Measurements from ENCODE around the gene CAPN5. TPM values are rescaled to one million over a fixed set of nuclear protein-coding genes. Genes with fewer than 3 reads are reported as not detected.
"Not testable (repeated sequence)": the region's sequence is repeated elsewhere in the genome, so short reads cannot be mapped to it uniquely, and the experiment has no call there.

Gene CAPN5
- total RNA-seq (1.5 TPM), polyA plus RNA-seq (3.0 TPM)
- long read RNA-seq, donor 1, result 0 reads
- long read RNA-seq, donor 2, result 0 reads
- long read RNA-seq, donor 3, result 0 reads
- long read RNA-seq, donor 4, result 0 reads
- long read RNA-seq, donor 5, full-length matches to known transcripts, result 2 of 2 reads
- long read RNA-seq, donor 5, partial matches to known transcripts, result 0 of 2 reads
- long read RNA-seq, donor 5, other reads (novel, unspliced or antisense), result 0 of 2 reads
- long read RNA-seq, donor 6, partial matches to known transcripts, result 0 of 1 reads
- long read RNA-seq, donor 6, other reads (novel, unspliced or antisense), result 0 of 1 reads
- long read RNA-seq, donor 7, result 0 reads
- long read RNA-seq, donor 8, result 0 reads
- long read RNA-seq, donor 9, result 0 reads
- long read RNA-seq, donor 10, full-length matches to known transcripts, result 6 of 6 reads
- long read RNA-seq, donor 10, partial matches to known transcripts, result 0 of 6 reads
- long read RNA-seq, donor 10, other reads (novel, unspliced or antisense), result 0 of 6 reads

DNA sequence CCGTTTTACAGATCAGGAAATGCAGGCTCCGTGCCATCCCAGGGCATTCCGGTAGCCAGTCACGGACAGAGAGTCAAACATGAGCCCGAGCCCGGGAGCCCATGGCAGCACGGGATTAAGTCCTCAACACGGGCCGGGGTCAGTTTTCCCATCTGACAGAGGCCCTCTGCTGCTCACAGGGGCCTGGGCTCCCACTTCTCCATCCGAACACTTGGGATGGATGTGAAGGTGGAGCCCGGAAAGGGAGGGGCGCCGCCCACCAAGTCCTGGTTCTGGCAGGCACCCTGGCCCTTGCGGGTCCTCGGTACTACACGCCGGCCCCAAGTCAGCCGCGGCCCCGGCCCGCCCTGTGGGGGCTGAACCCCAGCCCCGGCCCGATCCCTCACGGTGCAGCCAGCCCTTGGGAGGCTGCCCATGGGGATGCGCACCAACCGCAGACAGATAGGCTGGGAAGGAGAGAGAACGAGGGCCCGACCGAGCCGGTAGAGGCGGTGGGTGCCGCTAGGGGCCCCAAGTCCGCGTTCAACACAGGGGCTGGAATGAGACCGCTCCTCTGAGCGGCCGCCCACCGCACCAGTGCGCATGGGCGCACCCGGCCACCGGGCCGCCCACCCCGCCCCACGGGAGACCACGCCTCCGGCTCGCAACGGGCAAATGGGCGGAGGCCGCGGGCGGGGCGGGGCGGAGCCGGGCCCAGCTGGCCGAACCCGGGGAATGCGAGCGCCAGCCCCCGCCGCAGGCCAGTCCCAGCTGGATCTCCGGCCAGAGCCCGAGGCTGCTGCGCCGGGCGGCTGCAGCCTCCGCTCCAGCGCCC lies at the start of gene CAPN5:
Gene CAPN5 (plus strand): TSS at position 743 of the 814 bp plus-strand sequence. CDS start 17,916 bp downstream, outside the sequence.
- Histone ChIP-seq H3K27me3 (ENCODE audit: control insufficient read depth in 2 of 2, insufficient read depth in 1 of 2, low read length in 1 of 2) (peaks cover 0 to 19% of the 10 kb centered on the region in 2 donors), H3K27ac (ENCODE audit: low read depth in 1 of 2, low read length in 1 of 2) (peak within 1 kb of the TSS; percentile 68 to 73), H3K4me1 (ENCODE audit: control insufficient read depth in 2 of 2, insufficient read depth in 2 of 2, low read length in 2 of 2) (peaks cover 9 to 19% of the 10 kb centered on the region in 2 donors), H3K36me3 (ENCODE audit: control insufficient read depth in 2 of 2, insufficient read depth in 2 of 2, low read length in 1 of 2) (no peaks in the 10 kb centered on the region), H3K9me3 (ENCODE audit: control insufficient read depth in 2 of 2, insufficient read depth in 1 of 2, low read length in 1 of 2) (peaks cover 0 to 4% of the 10 kb centered on the region in 2 donors), H3K4me3 (ENCODE audit: low read length in 2 of 2) (peak within 1 kb of the TSS; percentile 65 to 82)
- peak in 7 of 9 donors; percentile 75 to 92 (median 87) for DNase-seq (ENCODE audit: low read depth in 6 of 9, low spot score in 9 of 9)
- WGBS, result under 1% methylated on average over 69 of the region's 69 CpGs

DNA sequence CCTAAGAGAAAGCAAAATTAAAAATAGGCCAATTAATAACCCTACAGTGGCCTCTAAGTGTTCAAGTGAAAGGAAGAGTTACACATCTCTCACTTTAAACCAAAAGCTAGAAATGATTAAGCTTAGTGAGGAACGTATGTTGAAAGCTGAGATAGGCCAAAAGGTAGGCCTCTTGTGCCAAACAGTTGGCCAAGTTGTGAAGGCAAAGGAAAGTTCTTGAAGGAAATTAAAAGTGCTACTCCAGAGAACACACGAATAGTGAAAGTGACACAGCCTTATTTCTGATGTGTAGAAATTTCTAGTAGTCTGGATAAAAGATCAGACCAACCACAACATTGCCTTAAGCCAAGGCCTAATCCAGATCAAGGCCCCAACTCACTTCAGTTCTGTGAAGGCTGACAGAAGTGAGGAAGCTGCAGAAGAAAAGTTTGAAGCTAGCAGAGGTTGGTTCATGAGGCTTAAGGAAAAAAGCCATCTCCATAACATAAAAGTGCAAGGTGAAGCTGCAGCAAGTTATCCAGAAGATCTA lies 48.3 kb upstream of the CAPN5 start:
- H3K4me1 ChIP-seq (ENCODE audit: control insufficient read depth in 2 of 2, insufficient read depth in 2 of 2, low read length in 2 of 2); H3K27ac ChIP-seq (ENCODE audit: low read depth in 1 of 2, low read length in 1 of 2); H3K36me3 ChIP-seq (ENCODE audit: control insufficient read depth in 2 of 2, insufficient read depth in 2 of 2, low read length in 1 of 2); H3K27me3 ChIP-seq (ENCODE audit: control insufficient read depth in 2 of 2, insufficient read depth in 1 of 2, low read length in 1 of 2); H3K4me3 ChIP-seq (ENCODE audit: low read length in 2 of 2); H3K9me3 ChIP-seq (ENCODE audit: control insufficient read depth in 2 of 2, insufficient read depth in 1 of 2, low read length in 1 of 2): not testable (repeated sequence)
- DNase-seq (ENCODE audit: low read depth in 6 of 9, low spot score in 9 of 9), result peak in 2 of 9 donors; percentile 14 to 33
- WGBS, result 79% methylated on average over 2 of the region's 2 CpGs

DNA sequence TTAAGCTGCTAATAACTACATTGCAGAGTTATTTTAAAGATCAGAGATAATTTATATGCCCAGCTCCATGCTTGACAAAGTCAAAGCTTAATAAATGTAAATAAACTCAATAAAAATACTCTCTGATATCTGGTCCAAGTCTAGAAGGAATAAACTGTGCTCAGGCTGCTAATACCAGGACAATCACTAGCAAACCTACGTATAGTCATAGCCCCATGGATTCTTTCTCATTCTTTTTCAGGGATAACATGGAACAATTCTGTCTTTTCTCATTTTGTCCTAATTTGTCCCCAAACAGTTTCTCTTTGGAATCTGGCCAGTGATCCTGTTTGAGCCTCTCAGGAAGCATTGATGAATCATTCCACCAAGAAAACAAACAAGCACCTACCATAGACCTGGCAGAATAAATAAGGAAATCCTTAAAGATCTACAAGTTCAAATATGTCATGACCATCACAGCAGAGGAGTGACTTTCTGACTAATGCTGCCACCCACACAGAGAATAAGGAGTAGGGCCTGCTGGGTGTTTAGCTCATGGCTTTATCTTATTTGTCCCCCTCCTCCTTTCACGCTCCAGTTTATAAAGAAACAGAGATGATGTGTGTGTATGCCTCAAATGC lies 46.7 kb upstream of the CAPN5 start:
- H3K4me1 ChIP-seq (ENCODE audit: control insufficient read depth in 2 of 2, insufficient read depth in 2 of 2, low read length in 2 of 2), result no peaks in the 10 kb centered on the region

DNA sequence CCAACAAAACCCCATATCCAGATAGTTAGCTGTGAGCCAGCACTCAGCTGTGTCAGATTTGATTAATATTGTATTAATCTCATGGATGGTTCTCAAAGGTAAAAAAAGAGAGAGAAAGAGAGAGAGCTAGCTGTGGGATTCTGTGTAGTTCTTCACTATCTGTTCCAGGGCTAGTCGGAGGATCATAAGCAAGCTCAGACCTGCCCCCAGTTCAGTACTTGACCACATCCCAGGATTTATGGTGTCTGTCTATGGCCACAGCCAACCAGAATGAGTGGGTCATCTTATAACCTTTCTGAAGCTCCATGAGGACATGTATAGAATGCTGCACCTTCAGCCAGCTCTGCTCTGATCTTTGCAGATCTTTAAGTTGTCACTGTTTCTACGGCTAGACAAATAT lies 46.0 kb upstream of the CAPN5 start:
- DNase-seq (ENCODE audit: low read depth in 6 of 9, low spot score in 9 of 9), result no peak
- H3K4me1 ChIP-seq (ENCODE audit: control insufficient read depth in 2 of 2, insufficient read depth in 2 of 2, low read length in 2 of 2), result no peaks in the 10 kb centered on the region
- WGBS, result over 99% methylated on average over 2 of the region's 2 CpGs
- no peak overlapping the region for H3K27ac ChIP-seq (ENCODE audit: low read depth in 1 of 2, low read length in 1 of 2)
- H3K27me3 ChIP-seq (ENCODE audit: control insufficient read depth in 2 of 2, insufficient read depth in 1 of 2, low read length in 1 of 2), result no peaks in the 10 kb centered on the region
- no peak overlapping the region for H3K4me3 ChIP-seq (ENCODE audit: low read length in 2 of 2)
- no peaks in the 10 kb centered on the region for H3K36me3 ChIP-seq (ENCODE audit: control insufficient read depth in 2 of 2, insufficient read depth in 2 of 2, low read length in 1 of 2)
- H3K9me3 ChIP-seq (ENCODE audit: control insufficient read depth in 2 of 2, insufficient read depth in 1 of 2, low read length in 1 of 2), result no peaks in the 10 kb centered on the region

More for the DNA sequence above, 46.7 kb upstream of the CAPN5 start:
- Histone ChIP-seq H3K9me3 (ENCODE audit: control insufficient read depth in 2 of 2, insufficient read depth in 1 of 2, low read length in 1 of 2) (no peaks in the 10 kb centered on the region), H3K27me3 (ENCODE audit: control insufficient read depth in 2 of 2, insufficient read depth in 1 of 2, low read length in 1 of 2) (no peaks in the 10 kb centered on the region), H3K36me3 (ENCODE audit: control insufficient read depth in 2 of 2, insufficient read depth in 2 of 2, low read length in 1 of 2) (no peaks in the 10 kb centered on the region), H3K4me3 (ENCODE audit: low read length in 2 of 2) (no peak overlapping the region), H3K27ac (ENCODE audit: low read depth in 1 of 2, low read length in 1 of 2) (no peak overlapping the region)
- no peak for DNase-seq (ENCODE audit: low read depth in 6 of 9, low spot score in 9 of 9)
- 94% methylated on average over 2 of the region's 2 CpGs for WGBS

DNA sequence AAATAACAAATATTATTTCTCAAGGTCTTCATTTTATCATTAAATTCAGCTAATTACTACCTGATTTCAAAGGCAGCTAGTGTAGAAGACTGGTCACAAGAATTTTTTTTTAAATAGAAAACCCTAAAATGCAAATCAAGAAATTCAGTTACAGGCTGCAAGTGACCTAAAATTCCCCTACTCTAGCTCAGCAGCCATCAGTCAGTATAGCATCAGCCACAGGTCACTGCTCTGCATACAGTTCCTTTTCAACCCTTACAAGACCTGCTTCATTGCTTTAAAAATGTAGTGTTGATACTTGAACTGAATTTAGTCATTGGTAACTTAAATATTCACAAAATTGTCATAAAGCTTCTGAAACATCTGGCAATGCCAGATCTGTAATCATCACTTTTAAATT lies 42.0 kb upstream of the CAPN5 start:
- Histone ChIP-seq H3K27me3 (ENCODE audit: control insufficient read depth in 2 of 2, insufficient read depth in 1 of 2, low read length in 1 of 2) (peaks cover 0 to 1% of the 10 kb centered on the region in 2 donors), H3K27ac (ENCODE audit: low read depth in 1 of 2, low read length in 1 of 2) (no peak overlapping the region), H3K4me3 (ENCODE audit: low read length in 2 of 2) (no peak overlapping the region), H3K4me1 (ENCODE audit: control insufficient read depth in 2 of 2, insufficient read depth in 2 of 2, low read length in 2 of 2) (no peaks in the 10 kb centered on the region), H3K36me3 (ENCODE audit: control insufficient read depth in 2 of 2, insufficient read depth in 2 of 2, low read length in 1 of 2) (no peaks in the 10 kb centered on the region), H3K9me3 (ENCODE audit: control insufficient read depth in 2 of 2, insufficient read depth in 1 of 2, low read length in 1 of 2) (no peaks in the 10 kb centered on the region)
- DNase-seq (ENCODE audit: low read depth in 6 of 9, low spot score in 9 of 9), result no peak

DNA sequence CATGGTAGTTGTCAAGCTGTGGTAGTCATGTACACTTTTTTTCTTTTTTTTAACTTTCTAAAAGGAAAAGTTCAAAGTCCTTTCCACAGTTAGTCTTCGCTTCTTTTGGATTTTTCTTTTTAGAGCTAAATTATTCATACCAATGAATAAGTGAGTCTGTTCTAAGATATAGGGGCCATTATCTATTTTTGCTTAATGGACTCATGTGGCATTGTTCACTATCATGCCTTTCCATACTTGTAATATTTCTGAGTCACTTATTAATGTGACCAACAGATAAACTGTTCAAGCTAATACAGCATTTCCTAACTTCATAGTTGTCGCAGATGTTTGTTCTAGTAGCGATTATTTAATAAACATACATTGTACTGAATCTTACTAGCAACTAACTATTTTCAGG lies 40.5 kb upstream of the CAPN5 start:
- WGBS, result 97% methylated on average over 3 of the region's 3 CpGs
- DNase-seq (ENCODE audit: low read depth in 6 of 9, low spot score in 9 of 9), result no peak

DNA sequence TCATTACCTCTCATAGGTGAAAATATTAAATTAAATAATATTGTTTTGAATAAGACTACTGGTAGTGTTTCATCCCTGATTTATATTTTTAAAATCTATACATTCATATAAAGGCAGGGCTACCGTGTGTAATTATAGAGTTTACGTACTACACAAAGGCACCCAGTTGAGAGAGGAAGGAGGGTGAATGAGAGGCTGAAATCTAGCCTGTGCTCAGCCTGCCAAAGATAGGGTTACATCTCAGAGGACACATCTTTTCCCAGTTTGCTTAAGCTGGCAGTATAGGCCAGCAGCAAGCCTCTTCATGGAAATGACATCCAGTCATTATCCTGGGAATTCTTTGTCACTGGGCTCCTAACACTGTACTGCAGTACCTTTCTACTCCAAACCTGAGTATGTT lies 40.0 kb upstream of the CAPN5 start:
- 96% methylated on average over 2 of the region's 2 CpGs for WGBS
- no peaks in the 10 kb centered on the region for H3K4me1 ChIP-seq (ENCODE audit: control insufficient read depth in 2 of 2, insufficient read depth in 2 of 2, low read length in 2 of 2)
- no peaks in the 10 kb centered on the region for H3K9me3 ChIP-seq (ENCODE audit: control insufficient read depth in 2 of 2, insufficient read depth in 1 of 2, low read length in 1 of 2)
- peaks cover 0 to 8% of the 10 kb centered on the region in 2 donors for H3K27me3 ChIP-seq (ENCODE audit: control insufficient read depth in 2 of 2, insufficient read depth in 1 of 2, low read length in 1 of 2)
- no peaks in the 10 kb centered on the region for H3K36me3 ChIP-seq (ENCODE audit: control insufficient read depth in 2 of 2, insufficient read depth in 2 of 2, low read length in 1 of 2)
- DNase-seq (ENCODE audit: low read depth in 6 of 9, low spot score in 9 of 9), result no peak
- no peak overlapping the region for H3K27ac ChIP-seq (ENCODE audit: low read depth in 1 of 2, low read length in 1 of 2)
- no peak overlapping the region for H3K4me3 ChIP-seq (ENCODE audit: low read length in 2 of 2)

More for the DNA sequence above, 40.5 kb upstream of the CAPN5 start:
- peaks cover 0 to 8% of the 10 kb centered on the region in 2 donors for H3K27me3 ChIP-seq (ENCODE audit: control insufficient read depth in 2 of 2, insufficient read depth in 1 of 2, low read length in 1 of 2)
- H3K4me3 ChIP-seq (ENCODE audit: low read length in 2 of 2), result no peak overlapping the region
- no peaks in the 10 kb centered on the region for H3K4me1 ChIP-seq (ENCODE audit: control insufficient read depth in 2 of 2, insufficient read depth in 2 of 2, low read length in 2 of 2)
- H3K27ac ChIP-seq (ENCODE audit: low read depth in 1 of 2, low read length in 1 of 2), result no peak overlapping the region
- H3K9me3 ChIP-seq (ENCODE audit: control insufficient read depth in 2 of 2, insufficient read depth in 1 of 2, low read length in 1 of 2), result no peaks in the 10 kb centered on the region
- no peaks in the 10 kb centered on the region for H3K36me3 ChIP-seq (ENCODE audit: control insufficient read depth in 2 of 2, insufficient read depth in 2 of 2, low read length in 1 of 2)

DNA sequence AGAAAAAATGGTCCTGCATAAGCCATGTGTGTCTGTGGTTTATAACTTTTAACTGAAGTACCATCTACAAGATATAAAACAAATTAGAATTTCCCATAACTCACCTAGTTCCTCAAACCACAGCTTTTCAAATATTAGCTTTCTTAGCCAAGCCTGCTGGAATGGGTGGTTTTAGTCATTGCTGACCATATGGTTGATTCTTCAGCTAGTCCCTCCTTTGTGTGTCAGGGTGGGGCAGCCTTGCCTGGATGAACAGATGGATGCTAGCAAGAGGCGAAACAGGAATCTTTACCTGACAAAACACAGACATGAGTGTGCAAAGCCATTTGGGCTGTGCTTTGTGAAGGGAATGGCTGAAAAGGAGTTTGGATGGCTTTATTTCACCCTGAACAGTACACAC lies 39.5 kb upstream of the CAPN5 start:
- no peak overlapping the region for H3K27ac ChIP-seq (ENCODE audit: low read depth in 1 of 2, low read length in 1 of 2)
- 95% methylated on average over 1 of the region's 1 CpG for WGBS

More for the DNA sequence above, 39.5 kb upstream of the CAPN5 start:
- Histone ChIP-seq H3K4me1 (ENCODE audit: control insufficient read depth in 2 of 2, insufficient read depth in 2 of 2, low read length in 2 of 2) (no peaks in the 10 kb centered on the region), H3K4me3 (ENCODE audit: low read length in 2 of 2) (no peak overlapping the region), H3K36me3 (ENCODE audit: control insufficient read depth in 2 of 2, insufficient read depth in 2 of 2, low read length in 1 of 2) (no peaks in the 10 kb centered on the region), H3K9me3 (ENCODE audit: control insufficient read depth in 2 of 2, insufficient read depth in 1 of 2, low read length in 1 of 2) (no peaks in the 10 kb centered on the region), H3K27me3 (ENCODE audit: control insufficient read depth in 2 of 2, insufficient read depth in 1 of 2, low read length in 1 of 2) (peaks cover 0 to 8% of the 10 kb centered on the region in 2 donors)
- DNase-seq (ENCODE audit: low read depth in 6 of 9, low spot score in 9 of 9), result no peak

All from thymus (tissue), 14 donors.